Measurements from ENCODE around the gene KCNH3.

The KCNH3 gene

GRCh38 chr12:49541911-49542505 lies 3.2 kb downstream of the KCNH3 start:
- Histone ChIP-seq H3K4me1 (peaks cover 3% of the 10 kb centered on the region), H3K9me3 (ENCODE audit: control insufficient read depth, low read length) (no peaks in the 10 kb centered on the region), H3K4me3 (ENCODE audit: low read depth, low read length) (no peak overlapping the region), H2AFZ (no peak overlapping the region), H3K79me2 (no peaks in the 10 kb centered on the region), H3K27me3 (ENCODE audit: control insufficient read depth, insufficient read depth, low read length) (no peaks in the 10 kb centered on the region), H3K9ac (no peak overlapping the region), H3K27ac (no peak overlapping the region), H3K36me3 (ENCODE audit: control insufficient read depth, insufficient read depth, low read length) (no peaks in the 10 kb centered on the region), H3K4me2 (ENCODE audit: low read length) (no peak overlapping the region)
- no peak for TF ChIP-seq CTCF (IDR thresholded peaks at IDR 0.05)

DNA sequence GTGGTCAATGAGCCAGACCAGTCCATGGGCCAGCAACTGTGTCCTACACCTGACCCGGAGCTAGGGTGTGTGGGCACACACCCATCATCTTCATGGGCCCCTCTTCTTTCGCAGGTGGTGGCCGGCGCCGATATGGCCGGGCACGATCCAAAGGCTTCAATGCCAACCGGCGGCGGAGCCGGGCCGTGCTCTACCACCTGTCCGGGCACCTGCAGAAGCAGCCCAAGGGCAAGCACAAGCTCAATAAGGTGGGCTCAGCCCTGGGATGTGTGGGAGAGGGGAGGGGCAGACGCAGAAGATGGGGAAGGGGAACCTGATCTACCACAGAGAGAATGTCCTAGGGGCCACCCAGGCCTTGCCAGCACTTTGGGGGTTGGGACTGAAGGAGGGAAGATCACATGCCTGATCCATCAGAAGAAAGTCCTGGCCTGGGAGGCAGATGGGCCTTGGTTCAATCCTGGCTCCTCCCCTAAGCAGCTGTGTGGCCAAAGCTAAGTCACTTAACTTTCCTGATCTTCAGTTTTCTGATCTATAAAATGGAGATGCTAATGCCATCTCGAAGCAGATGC lies 3.8 kb downstream of the KCNH3 start:
- no peaks in the 10 kb centered on the region for H3K79me2 ChIP-seq
- H3K9ac ChIP-seq, result no peak overlapping the region
- no peak overlapping the region for H3K4me3 ChIP-seq (ENCODE audit: low read depth, low read length)
- no peak overlapping the region for H3K27ac ChIP-seq
- H3K4me2 ChIP-seq (ENCODE audit: low read length), result no peak overlapping the region
- H3K36me3 ChIP-seq (ENCODE audit: control insufficient read depth, insufficient read depth, low read length), result no peaks in the 10 kb centered on the region
- peaks cover 3% of the 10 kb centered on the region for H3K4me1 ChIP-seq
- no peak for TF ChIP-seq CTCF (IDR thresholded peaks at IDR 0.05)
- no peaks in the 10 kb centered on the region for H3K9me3 ChIP-seq (ENCODE audit: control insufficient read depth, low read length)
- no peaks in the 10 kb centered on the region for H3K27me3 ChIP-seq (ENCODE audit: control insufficient read depth, insufficient read depth, low read length)
- no peak overlapping the region for H2AFZ ChIP-seq

GRCh38 chr12:49543221-49543913 lies 4.5 kb downstream of the KCNH3 start:
- peaks cover 3% of the 10 kb centered on the region for H3K4me1 ChIP-seq
- no peaks in the 10 kb centered on the region for H3K36me3 ChIP-seq (ENCODE audit: control insufficient read depth, insufficient read depth, low read length)
- no peaks in the 10 kb centered on the region for H3K27me3 ChIP-seq (ENCODE audit: control insufficient read depth, insufficient read depth, low read length)
- no peak overlapping the region for H3K27ac ChIP-seq
- no peak overlapping the region for H3K4me2 ChIP-seq (ENCODE audit: low read length)
- no peak overlapping the region for H2AFZ ChIP-seq
- H3K9ac ChIP-seq, result no peak overlapping the region
- H3K9me3 ChIP-seq (ENCODE audit: control insufficient read depth, low read length), result no peaks in the 10 kb centered on the region
- no peak overlapping the region for H3K4me3 ChIP-seq (ENCODE audit: low read depth, low read length)
- TF ChIP-seq CTCF (IDR thresholded peaks at IDR 0.05), result no peak
- no peaks in the 10 kb centered on the region for H3K79me2 ChIP-seq

DNA sequence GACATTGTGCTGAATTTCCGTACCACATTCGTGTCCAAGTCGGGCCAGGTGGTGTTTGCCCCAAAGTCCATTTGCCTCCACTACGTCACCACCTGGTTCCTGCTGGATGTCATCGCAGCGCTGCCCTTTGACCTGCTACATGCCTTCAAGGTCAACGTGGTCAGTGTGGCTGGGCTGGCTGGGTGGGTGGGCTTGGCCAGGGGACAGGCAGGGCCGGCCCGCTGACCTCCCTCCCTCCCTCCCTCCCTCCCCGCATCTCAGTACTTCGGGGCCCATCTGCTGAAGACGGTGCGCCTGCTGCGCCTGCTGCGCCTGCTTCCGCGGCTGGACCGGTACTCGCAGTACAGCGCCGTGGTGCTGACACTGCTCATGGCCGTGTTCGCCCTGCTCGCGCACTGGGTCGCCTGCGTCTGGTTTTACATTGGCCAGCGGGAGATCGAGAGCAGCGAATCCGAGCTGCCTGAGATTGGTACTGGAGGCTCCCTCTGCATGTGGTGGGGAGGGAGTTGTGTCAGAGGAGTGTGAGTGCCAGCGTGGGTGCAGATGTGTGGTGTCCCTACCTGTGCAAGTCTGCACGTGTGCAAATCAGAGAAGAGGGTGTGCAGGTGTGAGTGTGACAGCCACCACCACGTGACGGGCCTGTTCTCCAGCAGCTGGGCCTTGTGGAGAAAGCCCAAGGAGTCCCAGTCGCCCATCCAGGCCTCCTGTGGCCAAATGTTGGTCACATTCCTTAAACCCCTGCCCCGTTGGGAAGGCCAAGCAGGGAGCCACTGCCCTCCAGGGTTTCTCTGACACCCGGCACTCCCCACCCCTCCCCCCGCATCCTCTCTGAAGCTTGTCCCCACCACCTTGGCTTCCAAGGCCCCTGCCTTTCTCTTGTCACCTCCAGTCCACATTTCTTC lies 5.3 kb downstream of the KCNH3 start:
- Histone ChIP-seq H3K9ac (no peak overlapping the region), H3K4me3 (ENCODE audit: low read depth, low read length) (no peak overlapping the region), H3K27me3 (ENCODE audit: control insufficient read depth, insufficient read depth, low read length) (no peaks in the 10 kb centered on the region), H3K4me1 (peaks cover 10% of the 10 kb centered on the region), H2AFZ (no peak overlapping the region), H3K36me3 (ENCODE audit: control insufficient read depth, insufficient read depth, low read length) (no peaks in the 10 kb centered on the region), H3K9me3 (ENCODE audit: control insufficient read depth, low read length) (no peaks in the 10 kb centered on the region), H3K27ac (no peak overlapping the region), H3K4me2 (ENCODE audit: low read length) (no peak overlapping the region), H3K79me2 (no peaks in the 10 kb centered on the region)
- TF ChIP-seq CTCF (IDR thresholded peaks at IDR 0.05), result no peak

Measured in parathyroid adenoma (tissue), 2 donors.